PC-9 (cell line): ENCODE results near the gene SV2A. TPM values are rescaled to one million over a fixed set of nuclear protein-coding genes. Genes with fewer than 3 reads are reported as not detected.
"Not testable (repeated sequence)": the region's sequence is repeated elsewhere in the genome, so short reads cannot be mapped to it uniquely, and the experiment has no call there.

ENCODE experiments used
- BruUV-seq: library from RNA; stranded (reverse); fragments of 400-500 nt; replicated peaks from 2 replicates; lab custom pipeline; 2021; lab: Mats Ljungman, UMichigan
- CTCF ChIA-PET: fragments of 300-600 bp; sonication (Branson Sonifier 250); formaldehyde crosslinking; loops from one replicate; lab custom pipeline; 2022; ENCODE audit warnings: antibody characterized with exemption; lab: Charles Lee
- POLR2A ChIA-PET: fragments of 300-600 bp; sonication (Branson Sonifier 250); formaldehyde crosslinking; loops from one replicate; lab custom pipeline; 2022; ENCODE audit warnings: antibody characterized with exemption; ENCODE audit not compliant: unreplicated experiment; lab: Charles Lee
- DNase-seq, 2 experiments: peaks; one replicate each; pipeline versions ENCODE4 v3.0.0 to v3.0.0-alpha.2; 2015 to 2022; ENCODE audit warnings: mixed read lengths in 1 of 2
- H2AFZ ChIP-seq: fragments of 200-600 bp; sonication (generic); 2 replicates; pipeline ENCODE4 v1.8.1; 2017; ENCODE audit warnings: antibody characterized with exemption
- H3F3A ChIP-seq: fragments of 200-600 bp; sonication (generic); 2 replicates; pipeline ENCODE4 v1.8.1; 2017; ENCODE audit warnings: antibody characterized with exemption, mild to moderate bottlenecking, low read depth; ENCODE audit not compliant: insufficient read depth
- H3K27ac ChIP-seq: fragments of 200-600 bp; sonication (generic); 2 replicates; pipeline ENCODE4 v1.6.1; 2016; ENCODE audit warnings: mixed run types
- H3K27me3 ChIP-seq: fragments of 200-600 bp; sonication (generic); 2 replicates; pipeline ENCODE4 v1.6.1; 2016; ENCODE audit warnings: low read depth, mixed run types; ENCODE audit not compliant: insufficient read depth
- H3K36me3 ChIP-seq: fragments of 200-600 bp; sonication (generic); 2 replicates; pipeline ENCODE4 v1.6.1; 2016; ENCODE audit warnings: low read depth, mixed run types
- H3K4me1 ChIP-seq: fragments of 200-600 bp; sonication (generic); replicated peaks from 2 replicates; pipeline ENCODE4 v1.6.1; 2016; ENCODE audit warnings: mixed run types; ENCODE audit not compliant: insufficient read depth
- H3K4me2 ChIP-seq: fragments of 200-600 bp; sonication (generic); 2 replicates; pipeline ENCODE4 v1.6.1; 2017; ENCODE audit warnings: mixed run types
- H3K4me3 ChIP-seq: fragments of 200-600 bp; sonication (generic); 2 replicates; pipeline ENCODE4 v1.6.1; 2016; ENCODE audit warnings: mixed run types
- H3K79me2 ChIP-seq: fragments of 200-600 bp; sonication (generic); 2 replicates; pipeline ENCODE4 v1.6.1; 2017; ENCODE audit warnings: low read depth, mixed run types
- H3K9me2 ChIP-seq: fragments of 200-600 bp; sonication (generic); 2 replicates; pipeline ENCODE4 v1.8.1; 2017; ENCODE audit warnings: mild to moderate bottlenecking; ENCODE audit not compliant: insufficient read depth
- H3K9me3 ChIP-seq: fragments of 200-600 bp; sonication (generic); 2 replicates; pipeline ENCODE4 v1.8.1; 2016; ENCODE audit warnings: low read depth; ENCODE audit not compliant: insufficient read depth
- H4K20me1 ChIP-seq: fragments of 200-600 bp; sonication (generic); 2 replicates; pipeline ENCODE4 v1.8.1; 2017; ENCODE audit not compliant: insufficient read depth
- EZH2 ChIP-seq: fragments of 200-600 bp; sonication (generic); IDR thresholded peaks from 2 replicates; pipeline ENCODE4 v1.8.0; 2017; ENCODE audit warnings: antibody characterized with exemption, low read depth
- intact Hi-C: fragments of 100-400 bp; cut with micrococcal nuclease; formaldehyde crosslinking; loops from one replicate; pipeline ENCODE4 v1.10.0; 2022; ENCODE audit not compliant: unreplicated experiment
- total RNA-seq: library from RNA; stranded (reverse); gene quantifications from 2 replicates; pipeline ENCODE4 v1.2.3, GENCODE V29; 2021
- TF ChIP-seq, protein P1 (sequence below): fragments of 200-600 bp; sonication (generic); conservative IDR thresholded peaks from 2 replicates; pipeline ENCODE4 v1.6.1; 2017; ENCODE audit warnings: mixed run types, antibody characterized with exemption, mild to moderate bottlenecking, moderate library complexity

Gene SV2A
- total RNA-seq, 1 experiment from 2014 or later, result 0.33 TPM

DNA sequence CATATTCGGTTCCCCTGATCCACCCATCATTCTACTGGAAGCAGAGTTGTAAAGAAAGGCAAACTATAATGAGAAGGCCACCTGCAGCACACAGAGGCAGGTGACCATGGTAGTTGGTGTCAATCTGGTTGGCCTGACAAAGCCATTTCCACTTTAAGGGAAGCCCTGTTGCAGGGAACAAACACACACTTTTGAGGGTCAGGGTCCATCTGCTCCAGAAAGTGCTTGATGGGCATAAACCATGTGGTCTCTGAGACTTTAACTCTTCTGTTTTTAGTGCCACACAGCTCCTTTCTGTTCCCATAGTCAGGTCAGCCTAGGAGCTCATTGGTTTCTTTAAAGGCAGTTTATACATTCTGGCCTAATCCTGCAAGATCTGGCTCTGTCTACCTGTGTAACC is 35.8 kb downstream of the SV2A start:
- peaks cover 21% of the 10 kb centered on the region for H3F3A ChIP-seq
- no peaks in the 10 kb centered on the region for H4K20me1 ChIP-seq
- intact Hi-C loops, result loop anchor here (10.0 kb wide), 1 partner anchor 283 kb away; no protein-coding TSS in a partner anchor
- DNase-seq, result no peak
- H3K4me1 ChIP-seq, result peaks cover 13% of the 10 kb centered on the region
- no peak overlapping the region for H2AFZ ChIP-seq
- TF ChIP-seq EZH2, result no peak
- TF ChIP-seq, protein P1, sequence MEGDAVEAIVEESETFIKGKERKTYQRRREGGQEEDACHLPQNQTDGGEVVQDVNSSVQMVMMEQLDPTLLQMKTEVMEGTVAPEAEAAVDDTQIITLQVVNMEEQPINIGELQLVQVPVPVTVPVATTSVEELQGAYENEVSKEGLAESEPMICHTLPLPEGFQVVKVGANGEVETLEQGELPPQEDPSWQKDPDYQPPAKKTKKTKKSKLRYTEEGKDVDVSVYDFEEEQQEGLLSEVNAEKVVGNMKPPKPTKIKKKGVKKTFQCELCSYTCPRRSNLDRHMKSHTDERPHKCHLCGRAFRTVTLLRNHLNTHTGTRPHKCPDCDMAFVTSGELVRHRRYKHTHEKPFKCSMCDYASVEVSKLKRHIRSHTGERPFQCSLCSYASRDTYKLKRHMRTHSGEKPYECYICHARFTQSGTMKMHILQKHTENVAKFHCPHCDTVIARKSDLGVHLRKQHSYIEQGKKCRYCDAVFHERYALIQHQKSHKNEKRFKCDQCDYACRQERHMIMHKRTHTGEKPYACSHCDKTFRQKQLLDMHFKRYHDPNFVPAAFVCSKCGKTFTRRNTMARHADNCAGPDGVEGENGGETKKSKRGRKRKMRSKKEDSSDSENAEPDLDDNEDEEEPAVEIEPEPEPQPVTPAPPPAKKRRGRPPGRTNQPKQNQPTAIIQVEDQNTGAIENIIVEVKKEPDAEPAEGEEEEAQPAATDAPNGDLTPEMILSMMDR, result no peak
- ChIA-PET CTCF (no interaction called here), POLR2A (no interaction called here)
- H3K27me3 ChIP-seq, result no peaks in the 10 kb centered on the region
- no peak overlapping the region for H3K4me2 ChIP-seq
- H3K79me2 ChIP-seq, result peaks cover 20% of the 10 kb centered on the region
- H3K4me3 ChIP-seq, result no peak overlapping the region
- H3K36me3 ChIP-seq, result no peaks in the 10 kb centered on the region
- H3K27ac ChIP-seq, result no peak overlapping the region
- no peaks in the 10 kb centered on the region for H3K9me2 ChIP-seq
- H3K9me3 ChIP-seq, result no peaks in the 10 kb centered on the region
- no TSS peak for BruUV-seq

- H3K4me3 ChIP-seq, result no peak overlapping the region
- H3K4me1 ChIP-seq, result peaks cover 7% of the 10 kb centered on the region
- no peak for DNase-seq
- H4K20me1 ChIP-seq, result no peaks in the 10 kb centered on the region
- H3F3A ChIP-seq, result peaks cover 2% of the 10 kb centered on the region; the same call in 1 of the 2 replicates
- intact Hi-C loops, result no loop called here
- TF ChIP-seq, protein P1, result no peak
- TF ChIP-seq EZH2, result no peak
- no peak overlapping the region for H3K4me2 ChIP-seq
- no peak overlapping the region for H2AFZ ChIP-seq
- POLR2A ChIA-PET, result no interaction called here
- CTCF ChIA-PET, result no interaction called here
- BruUV-seq, result no TSS peak
- no peaks in the 10 kb centered on the region for H3K36me3 ChIP-seq
- no peaks in the 10 kb centered on the region for H3K9me3 ChIP-seq
- H3K27ac ChIP-seq, result no peak overlapping the region
- H3K79me2 ChIP-seq, result peaks cover 14% of the 10 kb centered on the region
- H3K27me3 ChIP-seq, result no peaks in the 10 kb centered on the region
- no peaks in the 10 kb centered on the region for H3K9me2 ChIP-seq
Observed at GRCh38 chr1:149879556-149879955, 38.1 kb downstream of the SV2A start.

GRCh38 chr1:149877211-149877946 is 40.3 kb downstream of the SV2A start:
- BruUV-seq, result no TSS peak

DNA sequence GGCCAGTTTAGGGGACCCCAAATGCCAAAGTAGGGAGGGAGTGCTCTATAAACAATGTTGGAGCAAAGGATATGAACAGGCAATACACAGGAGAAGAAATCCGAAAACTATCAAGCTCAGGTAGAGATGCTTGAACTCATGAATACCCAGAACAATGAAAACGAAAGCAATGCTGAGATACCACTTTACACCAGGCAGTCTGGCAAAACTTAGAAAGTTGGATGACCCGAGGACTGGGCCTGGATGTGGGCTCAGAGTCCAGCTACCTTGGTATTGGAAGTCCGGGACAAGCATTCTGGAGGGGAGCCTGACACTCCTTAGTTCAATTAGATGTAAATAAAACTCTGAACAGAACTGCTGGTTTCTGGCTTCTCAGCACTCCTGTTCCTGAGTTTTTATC is 44.6 kb downstream of the SV2A start:
- H3K36me3 ChIP-seq, H3K4me2 ChIP-seq, H3K4me1 ChIP-seq, H3K79me2 ChIP-seq, CTCF ChIA-PET, H3K9me3 ChIP-seq, H2AFZ ChIP-seq, BruUV-seq, POLR2A ChIA-PET, DNase-seq, intact Hi-C loops, H3K4me3 ChIP-seq, H4K20me1 ChIP-seq, H3K9me2 ChIP-seq, H3K27ac ChIP-seq, H3F3A ChIP-seq, H3K27me3 ChIP-seq: not testable (repeated sequence)

More at GRCh38 chr1:149877211-149877946, 40.3 kb downstream of the SV2A start:
- H3K27me3 ChIP-seq, result no peaks in the 10 kb centered on the region
- intact Hi-C loops, result no loop called here
- H3K27ac ChIP-seq, result no peak overlapping the region
- DNase-seq, result no peak
- H3K9me3 ChIP-seq, result no peaks in the 10 kb centered on the region
- no peak for TF ChIP-seq EZH2
- TF ChIP-seq, protein P1, result no peak
- H3K4me1 ChIP-seq, result no peaks in the 10 kb centered on the region
- H3F3A ChIP-seq, result no peaks in the 10 kb centered on the region
- H4K20me1 ChIP-seq, result no peaks in the 10 kb centered on the region
- no peak overlapping the region for H2AFZ ChIP-seq
- H3K4me2 ChIP-seq, result no peak overlapping the region
- no peak overlapping the region for H3K4me3 ChIP-seq
- CTCF ChIA-PET, result no interaction called here
- POLR2A ChIA-PET, result no interaction called here
- no peaks in the 10 kb centered on the region for H3K79me2 ChIP-seq
- H3K9me2 ChIP-seq, result no peaks in the 10 kb centered on the region
- no peaks in the 10 kb centered on the region for H3K36me3 ChIP-seq

DNA sequence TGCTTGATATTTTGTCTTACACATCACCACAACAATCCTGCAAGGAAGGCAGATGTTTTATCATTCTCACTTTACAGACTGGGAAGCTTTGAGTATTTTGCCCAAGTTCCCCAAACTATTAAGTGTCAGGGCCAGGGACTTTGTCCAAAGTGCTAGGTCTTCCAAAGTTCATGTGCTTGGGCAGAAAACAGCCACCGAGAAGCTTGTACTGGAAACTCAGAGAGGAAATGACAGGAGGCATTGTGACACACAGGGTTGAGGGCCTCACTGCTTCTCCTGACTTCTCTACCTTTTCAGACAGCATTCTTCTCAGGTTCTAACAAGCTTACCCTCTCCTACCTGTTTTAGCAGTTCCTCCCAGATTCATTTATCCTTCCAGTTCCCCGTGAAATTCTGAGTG is 50.8 kb downstream of the SV2A start:
- H3K4me1 ChIP-seq, POLR2A ChIA-PET, H3K9me2 ChIP-seq, H4K20me1 ChIP-seq, H3K4me2 ChIP-seq, H3K27ac ChIP-seq, H2AFZ ChIP-seq, intact Hi-C loops, DNase-seq, H3K27me3 ChIP-seq, CTCF ChIA-PET, H3K4me3 ChIP-seq, BruUV-seq, H3K36me3 ChIP-seq, H3K9me3 ChIP-seq, H3K79me2 ChIP-seq, H3F3A ChIP-seq: not testable (repeated sequence)
